ENCODE results near the gene TAF4.

- TF ChIP-seq CTCF (IDR thresholded peaks at IDR 0.05) (no peak), POLR2A (IDR thresholded peaks at IDR 0.05) (no peak)
These were observed 136.1 kb downstream of the TAF4 start for GRCh38 chr20:61929561-61929960.

All from testis (tissue), 2 donors.